ENCODE data around the gene ALOX12B.
"Not testable (repeated sequence)": the region's sequence is repeated elsewhere in the genome, so short reads cannot be mapped to it uniquely, and the experiment has no call there.

ALOX12B gene

DNA sequence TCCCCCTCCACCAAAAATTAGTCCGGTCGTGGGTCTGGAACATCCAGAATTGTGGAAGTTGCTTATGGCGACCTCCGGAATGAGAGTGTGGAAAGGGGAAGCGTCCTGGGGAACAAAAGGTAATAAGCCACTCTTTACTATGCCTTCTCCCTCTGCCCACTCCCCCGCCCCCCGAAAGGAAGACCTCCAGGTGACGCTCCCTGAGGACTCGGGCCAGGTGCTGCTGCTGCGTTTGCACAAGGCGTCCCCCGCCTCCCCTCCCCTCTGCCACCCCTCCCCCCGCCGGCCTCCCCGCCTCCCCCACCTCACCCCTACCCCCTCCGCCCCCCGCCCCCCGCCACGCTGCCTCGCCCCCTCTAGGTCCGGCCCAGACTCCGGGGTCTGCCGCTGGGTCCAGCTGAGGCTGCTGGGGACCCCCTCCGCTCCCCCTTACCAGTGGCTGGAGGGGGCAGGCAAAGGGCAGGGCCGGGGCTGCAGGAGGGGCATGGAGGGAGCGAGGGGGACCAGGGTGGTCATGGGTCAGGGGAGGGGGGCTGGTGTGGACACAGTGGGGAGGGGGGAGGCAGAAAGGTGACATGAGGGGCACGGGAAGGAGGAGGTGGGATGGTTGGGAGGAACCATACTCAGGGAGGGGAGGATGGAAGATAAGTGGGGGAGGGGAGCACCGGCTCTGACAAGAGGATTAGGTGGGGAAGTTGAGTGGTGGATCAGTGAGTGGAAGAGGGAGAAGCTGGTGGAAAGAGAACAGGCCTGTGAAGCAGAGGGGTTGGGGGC is 23.6 kb downstream of the ALOX12B start:
- DNase-seq: no peak

DNA sequence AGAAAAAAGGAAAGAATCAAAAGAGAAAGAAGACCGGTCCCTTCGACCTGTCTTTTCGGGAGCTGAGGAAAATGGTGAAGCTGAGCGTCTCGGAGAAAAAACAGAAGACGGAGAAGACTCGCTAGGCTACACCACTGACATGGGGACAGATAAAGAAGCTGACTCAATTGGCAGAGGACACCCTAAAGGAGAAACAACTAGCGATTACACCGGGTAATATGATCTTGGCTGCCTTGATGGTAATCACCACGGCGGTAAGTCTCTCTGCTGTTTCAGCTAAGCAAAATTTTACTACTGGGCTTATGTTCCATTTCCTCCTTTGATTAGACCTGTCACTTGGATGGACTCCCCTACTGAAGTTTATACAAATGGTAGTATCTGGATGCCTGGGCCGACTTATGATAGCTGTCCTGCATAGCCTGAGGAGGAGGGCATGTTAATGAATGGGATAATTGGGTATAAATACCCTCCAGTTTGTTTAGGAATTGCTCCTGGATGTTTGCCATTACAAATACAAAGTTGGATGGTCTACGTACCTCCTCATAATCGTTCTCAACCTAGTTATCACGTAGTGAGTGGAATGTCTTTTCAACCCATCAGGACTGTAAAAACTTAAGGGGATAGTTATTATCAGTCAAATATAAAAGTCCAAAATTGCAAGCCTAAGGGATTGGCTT is 24.6 kb downstream of the ALOX12B start:
- DNase-seq: no peak

DNA sequence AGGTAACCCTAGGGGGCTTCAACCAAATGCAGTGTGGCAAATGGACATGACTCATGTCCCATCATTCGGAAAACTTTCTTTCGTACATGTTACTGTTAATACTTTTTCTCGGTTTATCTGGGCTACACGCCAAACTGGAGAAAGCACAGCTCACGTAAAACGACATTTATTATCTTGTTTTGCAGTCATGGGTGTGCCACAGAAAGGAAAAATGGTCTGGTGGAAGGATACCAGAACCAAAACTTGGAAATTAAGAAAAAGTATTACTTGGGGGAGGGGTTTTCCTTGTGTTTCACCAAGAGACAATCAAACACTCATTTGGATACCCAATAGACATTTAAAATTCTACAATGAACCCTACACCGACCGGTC is 25.1 kb downstream of the ALOX12B start:
- DNase-seq: no peak

DNA sequence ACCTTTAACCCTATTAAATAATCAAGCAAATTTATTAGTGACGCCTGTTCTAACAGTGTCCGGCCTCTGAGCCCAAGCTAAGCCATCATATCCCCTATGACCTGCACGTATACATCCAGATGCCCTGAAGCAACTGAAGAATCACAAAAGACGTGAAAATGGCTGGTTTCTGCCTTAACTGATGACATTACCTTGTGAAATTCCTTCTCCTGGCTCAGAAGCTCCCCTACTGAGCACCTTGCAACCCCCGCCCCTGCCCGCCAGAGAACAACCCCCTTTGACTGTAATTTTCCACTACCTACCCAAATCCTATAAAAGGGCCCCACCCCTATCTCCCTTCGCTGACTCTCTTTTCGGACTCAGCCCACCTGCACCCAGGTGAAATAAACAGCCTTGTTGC is 25.7 kb downstream of the ALOX12B start:
- not testable (repeated sequence) for DNase-seq

DNA sequence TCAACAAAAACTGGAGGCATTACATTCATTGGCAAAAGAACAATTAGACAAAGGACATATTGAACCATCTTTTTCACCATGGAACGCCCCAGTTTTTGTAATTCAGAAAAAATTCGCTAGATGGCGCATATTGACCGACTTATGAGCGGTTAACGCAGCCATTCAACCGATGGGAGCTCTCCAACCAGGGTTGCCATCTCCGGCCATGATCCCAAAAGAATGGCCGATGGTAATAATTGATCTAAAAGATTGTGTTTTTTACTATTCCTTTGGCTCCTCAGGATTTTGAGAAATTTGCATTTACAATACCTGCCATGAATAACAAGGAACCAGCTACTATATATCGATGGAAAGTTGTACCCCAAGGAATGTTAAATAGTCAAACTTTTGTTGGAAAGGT is 27.2 kb downstream of the ALOX12B start:
- DNase-seq: peak; percentile 58

DNA sequence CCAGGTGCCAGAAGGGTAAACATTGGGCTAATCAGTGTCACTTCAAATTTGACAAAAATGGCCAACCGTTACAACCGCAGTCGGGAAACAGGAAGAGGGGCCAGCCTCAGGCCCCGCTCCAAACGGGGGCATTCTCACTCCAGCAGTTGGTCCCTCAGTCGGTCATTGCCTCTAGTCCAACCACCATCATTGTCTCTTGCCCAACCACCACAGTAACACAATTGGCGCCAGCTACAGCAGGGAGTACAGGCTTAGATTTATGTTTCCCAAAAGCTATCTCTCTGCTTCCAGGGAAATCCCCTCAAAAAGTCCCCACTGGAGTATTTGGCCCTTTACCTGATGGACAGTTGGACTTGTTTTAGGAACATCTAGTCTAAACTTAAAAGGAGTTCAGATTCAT is 28.4 kb downstream of the ALOX12B start:
- no peak for DNase-seq

DNA sequence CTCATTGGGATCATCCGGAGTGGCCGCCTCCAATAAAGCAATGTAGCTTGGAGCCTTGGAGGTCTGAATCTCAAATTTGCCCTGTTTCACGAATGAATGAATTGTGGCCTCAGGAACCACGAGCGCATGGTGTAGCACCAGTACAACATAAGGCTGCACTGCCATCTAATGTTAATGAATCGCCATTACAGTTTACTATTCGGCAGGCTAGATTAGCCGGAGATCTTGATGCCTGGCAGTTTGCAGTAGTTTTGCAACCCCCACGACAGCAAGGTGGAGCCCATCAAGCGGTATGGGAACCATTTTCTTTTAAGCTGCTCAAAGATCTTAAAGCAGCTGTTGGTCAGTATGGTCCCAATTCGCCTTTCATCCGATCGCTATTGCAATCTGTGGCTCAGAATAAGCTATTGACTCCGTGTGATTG is 29.8 kb downstream of the ALOX12B start:
- DNase-seq: peak; percentile 34

DNA sequence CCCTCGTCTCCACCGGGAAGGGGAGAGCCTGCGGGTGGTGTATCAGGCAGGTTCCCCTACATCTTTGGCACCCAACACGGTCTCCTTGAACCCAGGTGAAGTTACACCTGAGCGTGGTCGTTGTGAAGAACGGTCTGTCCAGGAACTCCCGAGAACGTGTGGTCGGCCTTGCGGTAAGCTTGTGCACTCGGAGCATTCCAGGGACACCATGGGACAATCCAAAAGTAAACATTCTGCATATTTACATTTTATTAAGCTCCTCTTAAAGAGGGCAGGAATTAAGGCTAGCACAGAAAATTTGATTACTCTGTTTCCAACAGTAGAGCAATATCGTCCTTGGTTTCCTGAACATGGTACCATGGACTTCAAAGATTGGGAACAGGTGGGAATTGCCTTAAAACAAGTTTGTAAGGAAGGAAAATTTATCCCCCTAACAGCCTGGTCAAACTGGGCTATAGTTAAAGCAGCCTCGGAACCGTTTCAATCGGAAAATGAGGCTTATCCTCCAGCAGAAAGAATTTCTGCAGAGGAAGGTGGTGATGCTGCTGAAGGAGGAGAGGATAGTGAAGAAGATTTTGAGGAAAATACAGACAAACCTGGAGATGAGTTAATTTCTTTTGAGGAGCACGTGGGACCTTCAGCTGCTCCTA is 30.4 kb downstream of the ALOX12B start:
- DNase-seq: no peak

DNA sequence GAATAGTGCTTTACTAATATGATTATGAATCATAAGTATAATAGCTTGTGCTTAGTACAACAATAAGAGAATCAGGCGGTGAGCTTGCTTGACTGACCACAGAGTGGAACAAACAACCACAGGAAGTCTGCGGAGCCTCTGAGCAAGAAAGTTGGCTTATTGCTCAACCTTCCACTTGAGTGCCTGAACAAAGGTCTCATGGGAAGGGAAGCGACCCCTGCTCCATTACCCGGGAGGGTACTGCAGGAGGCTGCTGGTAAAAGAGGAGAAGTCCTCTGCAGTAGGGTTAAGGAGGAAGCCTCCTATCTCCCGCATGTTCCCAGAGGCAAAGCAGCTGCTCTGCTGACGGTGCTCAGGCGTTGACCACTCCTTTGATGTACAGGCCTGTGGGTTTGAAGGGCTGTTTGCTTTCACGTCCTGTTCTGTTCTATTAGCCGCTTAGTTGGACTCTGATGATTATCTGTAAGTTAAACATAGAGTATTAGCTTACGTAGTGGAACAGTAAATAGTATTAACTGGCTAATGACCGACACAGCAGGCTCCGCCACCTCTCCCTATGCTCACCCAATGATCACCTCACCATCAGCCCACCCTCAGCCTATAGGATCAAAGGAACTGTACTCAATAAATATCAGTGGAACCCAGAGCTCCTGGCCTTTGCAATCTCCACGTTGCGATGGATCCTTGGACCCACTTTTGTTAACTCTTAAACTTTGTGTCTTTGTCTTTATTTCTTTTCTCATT is 31.1 kb downstream of the ALOX12B start:
- DNase-seq: no peak

DNA sequence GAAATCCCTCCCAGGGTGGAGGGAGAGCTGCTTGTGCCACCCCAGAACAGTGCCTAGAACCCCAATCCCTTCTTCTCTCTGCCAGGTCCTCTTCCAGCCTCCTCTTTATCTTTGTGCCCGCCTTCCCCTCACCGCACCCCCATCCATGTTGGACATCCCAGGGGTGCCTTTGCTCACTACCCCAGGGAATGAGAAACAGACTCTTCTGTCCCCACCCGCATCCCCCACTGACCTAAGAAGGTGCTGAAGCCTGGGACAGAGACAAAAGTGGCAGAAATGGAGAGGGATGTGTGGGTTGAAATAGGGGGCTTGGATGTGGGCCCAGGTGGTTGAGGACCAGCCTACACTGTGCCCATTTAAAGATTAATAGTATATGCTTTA is 31.7 kb downstream of the ALOX12B start:
- no peak for DNase-seq

DNA sequence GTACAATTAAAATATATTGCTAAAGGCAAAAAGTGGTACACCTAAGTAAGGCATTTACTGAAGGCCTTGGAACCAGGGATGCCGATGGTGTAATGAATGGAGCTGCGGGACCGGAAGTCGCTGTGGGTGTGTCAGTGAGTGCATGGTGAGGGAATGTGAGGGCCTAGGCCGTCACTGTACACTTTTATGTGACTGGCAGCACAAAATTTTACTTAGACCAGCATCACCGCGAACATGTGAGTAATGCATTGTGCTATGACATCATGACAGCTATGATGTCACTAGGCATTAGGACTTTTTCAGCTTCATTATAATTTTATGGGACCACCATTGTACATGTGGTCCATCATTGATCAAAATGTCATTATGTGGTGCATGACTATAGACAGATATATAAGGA is 33.9 kb downstream of the ALOX12B start:
- no peak for DNase-seq

DNA sequence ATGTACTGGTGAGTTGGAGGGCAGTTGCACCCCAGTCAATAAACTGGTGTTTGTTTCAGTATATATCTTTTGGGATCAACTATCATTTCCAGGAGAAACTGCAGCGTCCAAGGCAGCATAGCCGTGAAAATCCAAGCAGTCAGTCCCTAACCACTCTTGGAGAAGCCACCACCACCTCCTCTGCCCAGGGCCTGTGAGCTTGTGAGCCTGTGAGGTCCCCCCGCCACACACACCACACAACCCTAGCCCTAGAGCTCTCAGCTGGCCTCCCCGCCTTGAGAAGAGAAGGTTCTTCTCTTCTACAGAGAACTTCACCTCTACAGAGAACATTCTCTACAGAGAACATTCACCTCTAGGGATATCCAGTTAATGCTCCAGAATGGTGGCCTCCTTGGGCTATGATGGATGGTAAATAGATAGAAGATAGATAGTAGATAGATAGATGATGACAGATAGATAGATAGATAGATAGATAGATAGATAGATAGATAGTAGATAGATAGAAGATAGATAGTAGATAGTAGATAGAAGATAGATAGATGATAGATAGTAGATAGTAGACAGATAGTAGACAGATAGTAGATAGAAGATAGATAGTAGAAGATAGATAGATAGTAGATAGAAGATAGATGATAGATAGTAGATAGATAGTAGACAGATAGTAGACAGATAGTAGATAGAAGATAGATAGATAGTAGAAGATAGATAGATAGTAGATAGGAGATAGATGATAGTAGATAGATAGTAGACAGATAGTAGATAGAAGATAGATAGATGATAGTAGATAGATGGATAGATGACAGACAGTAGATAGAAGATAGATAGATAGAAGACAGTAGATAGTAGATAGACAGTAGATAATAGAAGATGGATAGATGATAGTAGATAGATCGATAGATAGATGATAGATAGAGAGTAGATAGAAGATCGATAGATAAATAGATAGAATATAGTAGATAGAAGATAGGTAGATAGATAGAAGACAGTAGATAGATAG is 35.0 kb downstream of the ALOX12B start:
- DNase-seq: no peak

DNA sequence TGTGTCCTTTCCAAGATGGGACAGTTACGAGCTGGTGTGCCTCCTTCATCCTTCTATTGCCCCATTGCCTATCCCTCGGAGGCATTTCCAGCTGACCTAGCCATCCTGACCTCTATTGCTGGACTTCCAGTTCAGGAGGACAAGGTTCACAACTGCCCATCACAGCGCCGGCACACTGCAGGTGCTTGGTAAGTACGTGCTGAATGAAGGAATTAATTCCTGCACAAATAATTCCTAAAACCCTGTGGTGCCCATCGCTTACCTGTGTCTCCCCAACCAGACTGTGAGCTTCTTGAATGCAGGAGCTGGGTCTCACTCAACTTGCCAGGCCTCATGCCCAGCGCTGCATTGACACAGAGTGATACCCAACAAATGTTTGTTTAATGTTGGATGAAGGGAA is 35.7 kb downstream of the ALOX12B start:
- no peak for DNase-seq

DNA sequence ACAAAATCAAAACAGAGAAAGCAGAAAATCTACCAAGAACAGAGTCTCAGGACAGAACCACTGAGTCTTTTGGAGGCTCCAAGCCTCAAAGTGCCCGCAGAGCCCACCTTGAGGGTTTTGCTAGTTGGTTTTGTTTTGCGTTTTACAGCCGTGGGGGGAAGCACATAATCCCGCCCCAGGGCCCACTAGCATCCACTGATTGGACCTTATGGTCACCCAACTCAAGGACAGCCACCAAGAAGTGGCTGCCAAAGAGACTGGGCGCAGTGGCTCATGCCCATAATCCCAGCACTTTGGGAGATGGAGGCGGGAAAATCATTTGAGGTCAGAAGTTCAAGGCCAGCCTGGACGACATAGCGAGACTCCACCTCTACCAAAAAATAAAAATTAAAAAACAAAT is 38.8 kb downstream of the ALOX12B start:
- DNase-seq: no peak

DNA sequence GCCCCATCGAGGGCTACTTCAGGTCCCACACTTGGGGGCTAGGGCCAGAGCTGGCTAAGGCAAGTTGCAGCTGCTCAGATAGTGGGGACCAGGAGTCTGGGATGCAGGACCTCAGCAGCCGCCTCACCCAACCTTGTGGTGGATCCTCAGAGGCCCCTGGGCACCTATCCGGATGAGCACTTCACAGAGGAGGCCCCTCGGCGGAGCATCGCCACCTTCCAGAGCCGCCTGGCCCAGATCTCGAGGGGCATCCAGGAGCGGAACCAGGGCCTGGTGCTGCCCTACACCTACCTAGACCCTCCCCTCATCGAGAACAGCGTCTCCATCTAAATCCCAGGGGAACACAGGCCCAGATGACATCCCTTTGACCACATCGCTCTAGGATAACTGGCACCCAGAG is 39.3 kb downstream of the ALOX12B start:
- DNase-seq: no peak

DNA sequence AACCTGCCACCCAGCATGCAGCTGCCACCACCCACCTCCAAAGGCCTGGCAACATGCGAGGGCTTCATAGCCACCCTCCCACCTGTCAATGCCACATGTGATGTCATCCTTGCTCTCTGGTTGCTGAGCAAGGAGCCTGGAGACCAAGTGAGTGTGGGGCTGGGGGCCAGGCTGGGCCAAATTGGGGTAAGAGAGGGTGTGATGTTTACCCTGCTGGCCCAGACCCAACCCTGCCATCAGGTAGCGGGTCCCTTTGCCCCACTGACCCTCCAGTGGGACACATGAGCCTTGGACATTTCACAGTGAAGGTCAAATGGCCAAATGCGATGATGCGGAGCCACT is 39.8 kb downstream of the ALOX12B start:
- no peak for DNase-seq

DNA sequence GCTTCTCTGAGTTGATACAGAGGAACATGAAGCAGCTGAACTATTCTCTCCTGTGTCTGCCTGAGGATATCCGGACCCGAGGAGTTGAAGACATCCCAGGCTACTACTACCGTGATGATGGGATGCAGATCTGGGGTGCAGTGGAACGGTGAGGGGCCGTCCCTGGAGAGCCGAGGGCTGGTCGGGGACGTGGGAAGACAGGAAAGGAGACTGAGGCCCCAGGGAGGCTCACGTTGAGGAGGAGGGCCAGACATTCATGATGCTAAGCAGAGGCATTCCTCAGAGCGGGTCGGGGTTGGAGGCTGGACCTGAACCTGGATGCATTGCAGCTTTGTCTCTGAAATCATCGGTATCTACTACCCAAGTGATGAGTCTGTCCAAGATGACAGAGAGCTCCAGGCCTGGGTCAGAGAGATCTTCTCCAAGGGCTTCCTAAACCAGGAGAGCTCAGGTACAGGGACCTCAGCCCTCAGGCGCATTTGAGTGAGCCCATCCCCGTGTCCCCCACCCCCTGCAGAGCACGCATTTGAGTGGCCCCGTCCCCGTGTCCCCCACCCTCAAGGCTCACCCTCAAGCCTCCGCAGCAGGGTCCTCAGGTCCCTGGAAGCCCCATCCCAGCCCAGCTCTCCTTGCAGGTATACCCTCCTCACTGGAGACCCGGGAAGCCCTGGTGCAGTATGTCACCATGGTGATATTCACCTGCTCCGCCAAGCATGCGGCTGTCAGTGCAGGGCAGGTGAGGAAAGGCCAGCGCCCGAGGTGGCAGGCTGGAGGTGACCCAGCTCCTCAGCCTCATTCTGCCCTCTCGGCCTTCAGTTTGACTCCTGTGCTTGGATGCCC is 40.4 kb downstream of the ALOX12B start:
- DNase-seq: no peak

DNA sequence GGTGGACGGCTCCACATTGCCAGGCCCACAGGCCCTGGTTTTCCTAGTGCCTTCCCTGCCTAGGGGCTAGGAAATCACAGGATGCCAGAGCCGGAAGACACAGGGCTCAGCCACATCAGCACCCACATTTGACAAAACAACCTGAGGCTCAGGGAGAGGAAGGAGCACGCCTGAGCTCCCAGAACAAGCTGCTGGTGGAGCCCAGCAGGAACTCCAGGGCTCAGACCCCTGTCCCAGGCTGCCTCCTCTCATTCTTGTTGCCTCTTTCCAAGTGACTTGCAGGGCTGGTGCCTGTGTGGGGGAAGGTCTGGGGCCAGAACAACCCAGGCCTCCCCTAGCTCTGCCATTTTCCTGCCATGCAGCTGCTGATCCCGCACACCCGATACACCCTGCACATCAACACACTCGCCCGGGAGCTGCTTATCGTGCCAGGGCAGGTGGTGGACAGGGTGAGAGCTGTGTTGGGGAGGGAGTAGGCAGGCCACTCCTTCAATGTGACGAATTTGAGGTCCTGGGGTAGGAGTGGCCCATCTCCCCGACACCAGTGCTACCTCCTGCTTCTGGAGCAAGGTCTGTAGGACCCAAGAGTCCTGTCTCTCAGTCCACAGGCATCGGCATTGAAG is 41.1 kb downstream of the ALOX12B start:
- no peak for DNase-seq

DNA sequence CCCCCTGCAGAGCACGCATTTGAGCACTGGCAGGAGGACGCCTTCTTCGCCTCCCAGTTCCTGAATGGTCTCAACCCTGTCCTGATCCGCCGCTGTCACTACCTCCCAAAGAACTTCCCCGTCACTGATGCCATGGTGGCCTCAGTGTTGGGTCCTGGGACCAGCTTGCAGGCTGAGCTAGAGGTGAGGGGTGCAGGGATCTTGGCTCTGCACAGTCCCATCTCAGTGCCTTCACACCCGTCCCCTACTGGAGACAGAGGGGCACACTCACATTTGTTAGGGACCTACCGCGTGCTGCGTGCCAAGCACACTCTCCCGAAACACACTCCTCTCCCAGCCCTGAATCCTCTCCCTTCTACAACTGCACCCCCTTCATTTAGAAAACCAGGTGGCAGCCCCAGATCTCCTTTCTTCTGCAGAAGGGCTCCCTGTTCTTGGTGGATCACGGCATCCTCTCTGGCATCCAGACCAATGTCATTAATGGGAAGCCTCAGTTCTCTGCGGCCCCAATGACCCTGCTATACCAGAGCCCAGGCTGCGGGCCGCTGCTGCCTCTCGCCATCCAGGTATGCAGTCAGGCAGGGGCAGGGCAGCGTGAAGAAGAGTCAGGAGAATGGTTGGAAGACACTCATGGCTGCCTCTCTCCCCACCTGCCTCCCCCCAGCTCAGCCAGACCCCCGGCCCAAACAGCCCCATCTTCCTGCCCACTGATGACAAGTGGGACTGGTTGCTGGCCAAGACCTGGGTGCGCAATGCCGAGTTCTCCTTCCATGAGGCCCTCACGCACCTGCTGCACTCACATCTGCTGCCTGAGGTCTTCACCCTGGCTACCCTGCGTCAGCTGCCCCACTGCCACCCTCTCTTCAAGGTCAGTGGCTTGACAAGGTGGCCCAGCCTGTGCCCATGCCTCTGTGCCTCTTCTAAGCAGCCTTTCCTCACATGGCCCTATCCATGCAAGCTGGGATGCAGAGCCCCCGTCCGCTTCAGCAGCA is 42.4 kb downstream of the ALOX12B start:
- no peak for DNase-seq

DNA sequence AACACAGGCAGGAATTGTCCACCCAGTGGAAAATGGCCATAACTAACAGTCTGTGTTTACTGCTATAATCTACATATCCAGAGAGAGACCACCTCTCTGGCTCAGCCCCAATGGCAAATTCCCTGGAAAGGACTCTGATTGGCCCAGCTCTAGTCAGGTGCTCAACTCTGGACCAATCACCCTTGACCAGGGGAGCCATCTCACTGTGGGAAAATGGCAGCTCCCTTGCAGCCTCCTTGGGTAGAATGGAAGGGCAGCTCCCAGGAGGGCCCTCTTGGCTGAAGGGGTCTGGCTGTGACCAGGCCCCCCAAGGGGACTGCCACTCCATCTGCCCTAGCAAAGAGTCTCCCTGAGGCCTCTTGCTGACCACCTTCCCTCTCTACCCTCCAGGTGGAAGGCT is 45.5 kb downstream of the ALOX12B start:
- no peak for DNase-seq

All from NCI-H1092 (cell line).